NCI-H526 treated with DMSO at 0.1 percent for 48 hours (cell line): Measurements from ENCODE around the gene PLD2.
"Not testable (repeated sequence)": the region's sequence is repeated elsewhere in the genome, so short reads cannot be mapped to it uniquely, and the experiment has no call there.

Source experiments
- DNase-seq: peaks from one replicate; lab custom pipeline; 2025; lab: John Stamatoyannopoulos, UW

The PLD2 gene

DNA sequence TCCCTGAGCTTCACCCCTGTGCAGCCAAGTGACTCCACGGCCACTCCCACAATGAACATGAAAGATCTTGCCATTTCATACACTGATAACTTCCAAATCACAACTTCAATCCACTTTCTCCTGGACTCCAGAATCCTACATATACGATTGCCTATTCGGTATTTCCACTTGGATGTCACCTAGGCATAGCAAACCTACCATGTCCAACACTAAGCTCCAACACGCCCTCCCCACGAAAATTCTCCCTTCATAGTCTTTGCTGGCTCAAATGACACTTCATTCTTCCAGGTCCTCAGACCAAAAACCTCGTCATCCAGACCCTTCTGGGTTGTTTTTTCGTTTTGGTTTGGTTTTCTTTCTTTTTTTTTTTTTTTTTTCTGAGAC lies 16.3 kb upstream of the PLD2 start:
- DNase-seq = no peak

- DNase-seq = no peak
These were observed 11.8 kb upstream of the PLD2 start for GRCh38 chr17:4795168-4795567.

GRCh38 chr17:4796552-4796920 lies 10.4 kb upstream of the PLD2 start:
- no peak for DNase-seq

GRCh38 chr17:4800462-4801196 lies 6.3 kb upstream of the PLD2 start:
- no peak for DNase-seq

DNA sequence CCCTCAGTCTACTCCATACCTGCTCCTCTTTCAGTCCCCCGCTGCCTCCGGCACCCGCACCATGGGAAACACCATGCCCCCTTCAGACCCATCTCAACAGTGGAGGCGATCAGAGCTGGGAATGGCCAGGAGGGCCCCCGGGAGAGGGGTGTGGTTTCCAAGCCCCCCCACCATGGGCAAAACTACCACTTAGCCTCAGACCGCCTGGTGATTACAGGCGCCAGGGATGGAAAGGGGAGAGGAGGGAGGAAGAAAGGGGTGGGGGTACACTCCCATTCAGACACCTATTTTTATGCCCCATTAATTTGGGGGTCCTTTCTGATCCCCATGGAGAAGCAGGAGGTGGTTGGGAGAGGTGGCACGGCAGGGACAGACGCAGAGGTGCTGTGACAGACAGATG lies 4.7 kb upstream of the PLD2 start, which contains the start of gene C17orf114:
Gene C17orf114, minus strand, starts transcription at position 101 of the 400 bp plus-strand sequence.
- DNase-seq = no peak

- no peak for DNase-seq
These were observed 536 bp upstream of the PLD2 start for GRCh38 chr17:4806456-4806776.

DNA sequence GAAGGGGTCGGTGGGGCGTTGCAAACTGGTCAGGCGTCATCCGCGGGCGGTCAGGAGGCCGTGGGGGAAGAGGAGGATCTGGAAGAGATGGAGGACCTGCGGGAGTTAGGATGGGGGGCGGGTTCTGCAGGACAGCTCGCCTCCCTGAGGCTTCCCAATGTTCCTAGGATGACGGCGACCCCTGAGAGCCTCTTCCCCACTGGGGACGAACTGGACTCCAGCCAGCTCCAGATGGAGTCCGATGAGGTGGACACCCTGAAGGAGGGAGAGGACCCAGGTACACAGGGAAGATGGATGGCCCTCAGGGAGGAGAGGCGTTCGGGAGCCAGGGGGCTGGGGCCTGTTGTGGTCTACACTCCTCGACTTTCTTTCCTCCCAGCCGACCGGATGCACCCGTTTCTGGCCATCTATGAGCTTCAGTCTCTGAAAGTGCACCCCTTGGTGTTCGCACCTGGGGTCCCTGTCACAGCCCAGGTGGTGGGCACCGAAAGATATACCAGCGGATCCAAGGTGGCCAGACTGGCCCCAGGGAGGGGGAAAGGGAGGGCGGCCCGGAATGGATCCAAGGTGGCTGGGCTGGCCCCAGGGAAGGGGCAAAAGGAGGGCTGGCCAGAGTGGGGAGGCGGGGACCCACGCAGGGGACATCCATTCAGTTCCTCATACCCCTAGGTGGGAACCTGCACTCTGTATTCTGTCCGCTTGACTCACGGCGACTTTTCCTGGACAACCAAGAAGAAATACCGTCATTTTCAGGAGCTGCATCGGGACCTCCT lies 839 bp downstream of the PLD2 start:
- DNase-seq = no peak

DNA sequence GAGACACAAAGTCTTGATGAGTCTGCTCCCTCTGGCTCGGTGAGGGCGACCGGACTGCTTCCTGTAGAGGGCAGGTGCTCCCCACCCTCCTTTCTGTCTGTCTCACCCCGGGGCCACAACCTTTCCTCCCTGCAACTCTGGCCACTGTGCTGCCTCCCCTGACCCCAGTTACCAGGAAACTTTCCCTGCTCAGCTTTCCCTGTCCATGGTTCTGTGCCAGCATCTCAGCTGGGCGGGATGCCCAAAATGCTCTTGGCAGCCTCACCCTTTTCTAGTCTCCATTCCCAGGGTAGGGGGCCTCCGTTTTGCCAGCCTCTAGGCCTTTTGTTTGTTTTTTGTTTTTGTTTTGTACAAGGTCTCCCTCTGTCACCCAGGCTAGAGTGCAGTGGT lies 1.4 kb downstream of the PLD2 start:
- DNase-seq = no peak

GRCh38 chr17:4810696-4811290 lies 3.8 kb downstream of the PLD2 start:
- DNase-seq = no peak

- no peak for DNase-seq
These were observed 4.5 kb downstream of the PLD2 start for GRCh38 chr17:4811471-4811870.

- DNase-seq = no peak
These were observed 5.7 kb downstream of the PLD2 start for GRCh38 chr17:4812690-4813089.

- DNase-seq = no peak
These were observed 8.2 kb downstream of the PLD2 start for GRCh38 chr17:4815043-4815675.

GRCh38 chr17:4816826-4817225 lies 9.9 kb downstream of the PLD2 start:
- no peak for DNase-seq

GRCh38 chr17:4818276-4818675 lies 11.3 kb downstream of the PLD2 start:
- DNase-seq = no peak

DNA sequence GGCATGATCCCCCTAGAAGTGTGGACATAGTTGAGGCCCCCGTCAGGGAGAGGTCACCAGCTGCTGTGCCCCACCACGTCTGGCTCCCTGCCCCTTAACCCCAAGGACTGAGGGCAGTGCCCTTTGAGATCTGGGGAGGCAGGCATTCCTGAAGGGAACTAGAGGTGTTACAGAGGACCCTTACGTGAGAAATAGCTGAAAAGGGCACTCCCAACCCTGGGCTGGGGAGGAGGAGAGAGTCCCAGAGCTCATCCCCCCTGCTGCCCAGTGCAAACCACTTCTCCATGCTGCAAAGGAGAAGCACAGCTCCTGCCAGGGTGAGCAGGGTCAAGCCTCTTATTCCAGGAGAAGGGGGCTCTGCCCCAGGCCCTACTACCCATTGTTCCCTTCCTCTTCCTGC lies 15.9 kb downstream of the PLD2 start:
- DNase-seq = no peak

DNA sequence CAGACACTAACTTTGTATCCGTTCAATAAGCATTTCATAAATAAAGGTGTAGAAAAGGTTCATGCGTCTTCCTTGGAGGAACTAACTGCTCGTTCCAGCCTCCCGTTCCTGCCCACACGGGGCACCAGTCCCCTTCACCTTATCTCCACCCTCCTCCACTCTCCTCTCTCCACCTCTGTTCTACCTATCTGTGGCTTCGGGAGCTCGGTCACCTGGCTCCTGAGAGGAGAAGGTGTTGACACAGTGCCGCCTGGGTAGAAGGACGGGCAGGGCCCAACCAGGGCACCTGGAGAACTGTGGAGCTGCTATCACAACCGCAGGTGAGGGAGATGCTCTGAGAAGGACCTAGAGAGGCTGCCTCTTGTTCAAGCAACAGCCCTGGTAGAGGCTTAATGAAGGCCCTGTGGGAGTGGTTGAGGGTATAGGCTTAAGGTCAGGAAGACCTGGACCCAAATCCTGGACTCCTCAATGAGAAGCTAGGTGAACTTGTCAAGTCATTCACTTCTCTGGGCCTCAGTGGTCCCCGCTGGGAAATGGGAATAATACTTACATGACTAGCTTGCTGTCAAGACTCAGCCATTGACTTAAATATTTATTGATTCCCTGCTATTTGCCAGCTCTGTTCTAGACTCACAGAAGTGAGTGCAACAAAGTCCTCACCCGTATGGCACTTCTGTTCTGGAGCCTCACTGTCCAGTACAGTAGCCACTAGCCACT lies 16.6 kb downstream of the PLD2 start:
- no peak for DNase-seq

DNA sequence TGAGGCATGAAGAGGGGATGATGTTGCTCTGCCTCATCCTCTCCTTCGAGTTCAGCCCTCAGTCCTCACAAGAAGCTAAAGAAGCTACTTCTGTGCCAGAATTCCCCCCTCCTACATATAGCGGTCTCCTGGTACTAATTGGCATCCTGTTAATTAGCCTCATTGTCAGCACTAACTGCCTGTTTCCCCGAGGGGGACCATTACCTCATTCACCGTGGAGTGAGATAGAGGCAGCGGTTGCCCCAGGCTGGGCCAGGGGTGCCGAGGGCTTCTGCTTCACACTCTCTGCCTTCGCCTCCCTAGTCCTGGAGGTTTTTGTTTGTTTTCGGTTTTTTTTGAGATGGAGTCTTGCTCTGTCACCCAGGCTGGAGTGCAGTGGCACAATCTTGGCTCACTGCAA lies 20.4 kb downstream of the PLD2 start:
- no peak for DNase-seq

GRCh38 chr17:4832829-4833177 lies 25.9 kb downstream of the PLD2 start:
- DNase-seq = not testable (repeated sequence)

DNA sequence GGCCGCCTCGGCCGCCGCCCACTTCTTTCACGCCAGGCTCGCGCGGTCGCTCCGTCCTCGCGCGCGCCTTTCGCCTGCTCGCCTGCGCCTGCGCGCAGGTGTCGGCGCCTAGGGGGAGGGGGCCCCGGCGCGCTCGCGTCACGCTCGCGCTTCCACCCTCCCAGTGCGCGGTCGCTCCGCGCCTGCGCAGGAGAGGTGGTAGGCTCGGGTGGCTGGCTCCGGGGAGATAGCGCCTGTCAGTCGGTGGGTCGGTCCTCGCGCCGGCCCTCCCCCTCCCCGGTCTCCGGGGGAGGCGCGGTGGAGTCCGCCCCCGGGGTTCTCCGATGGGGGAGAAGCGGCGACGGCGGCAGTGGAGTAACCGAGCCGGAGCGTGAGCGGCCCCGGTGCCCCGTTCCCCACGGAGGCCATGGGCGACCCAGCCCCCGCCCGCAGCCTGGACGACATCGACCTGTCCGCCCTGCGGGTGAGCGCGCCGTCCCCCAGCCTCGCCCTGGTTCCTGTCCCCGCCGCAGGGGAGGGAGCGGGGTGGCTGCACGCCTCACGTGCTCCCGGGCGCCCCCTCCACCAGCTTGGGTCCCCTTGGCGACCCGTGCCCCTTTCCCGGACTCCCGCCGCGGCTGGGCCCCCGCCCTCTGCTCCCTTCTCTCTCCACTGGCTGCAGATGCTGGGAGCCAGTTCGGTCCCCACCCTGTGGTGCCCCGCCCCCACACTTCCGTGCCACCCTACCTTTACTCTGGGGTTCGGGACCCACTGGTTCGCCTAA lies 26.4 kb downstream of the PLD2 start, which contains the start of gene MINK1:
Gene MINK1, plus strand, starts transcription at position 163 of the 763 bp plus-strand sequence. Its CDS starts 244 bp downstream, at position 407.
- DNase-seq = peak; percentile 44

DNA sequence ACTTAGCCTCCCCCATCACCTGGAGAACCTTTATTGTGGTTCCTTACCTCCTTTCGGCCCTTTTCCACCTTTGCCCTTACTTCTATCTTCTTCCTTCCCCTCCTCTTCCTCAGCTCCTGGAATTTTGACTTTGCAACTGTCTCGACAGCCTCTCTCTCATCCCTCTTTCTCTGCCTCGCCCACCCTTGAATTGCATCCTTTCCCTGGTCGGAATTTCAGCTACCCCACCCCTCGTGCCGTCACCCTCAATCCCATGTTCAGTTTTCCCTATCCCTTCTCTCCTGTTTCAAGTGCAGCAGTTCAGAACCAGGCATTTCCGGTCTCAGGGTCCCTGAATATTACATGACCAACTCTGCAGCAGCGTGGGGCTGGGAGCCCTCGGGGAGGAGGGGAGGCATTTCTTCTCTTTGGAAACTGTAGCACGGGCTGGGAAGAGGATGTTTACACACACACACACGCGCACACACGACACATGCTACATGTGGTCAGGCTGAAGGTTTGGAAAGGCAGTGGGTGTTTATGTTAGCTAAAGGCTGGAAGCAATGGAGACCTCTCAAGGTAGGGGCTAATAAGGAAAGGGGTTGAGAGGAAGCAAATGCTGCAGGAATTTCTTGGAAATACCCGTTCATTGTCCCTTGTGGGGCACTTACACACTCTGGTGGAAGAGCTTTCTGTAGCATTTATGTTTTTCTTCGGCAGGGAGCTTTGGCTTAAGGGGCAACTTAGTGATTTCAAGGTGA lies 27.2 kb downstream of the PLD2 start:
- DNase-seq = no peak

DNA sequence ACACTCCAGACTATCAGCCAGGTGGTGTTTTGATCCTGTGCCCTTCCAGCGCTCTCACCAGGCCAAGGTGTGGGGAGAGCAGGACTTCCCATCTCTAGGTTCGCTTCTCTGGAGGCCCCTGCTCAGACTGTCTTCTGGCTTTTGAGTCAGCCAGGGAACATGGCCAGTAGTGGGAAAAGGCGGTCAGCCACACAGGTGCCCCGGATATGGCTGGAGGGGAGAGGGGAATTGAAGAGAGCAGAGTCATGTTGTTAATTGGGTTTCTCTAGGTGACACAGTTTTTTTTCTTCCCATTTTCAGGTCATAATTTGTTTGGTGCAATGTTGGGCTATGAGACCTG lies 27.7 kb downstream of the PLD2 start:
- no peak for DNase-seq
